ENCODE measurements around the gene OCEL1. TPM values are rescaled to one million over a fixed set of nuclear protein-coding genes. Genes with fewer than 3 reads are reported as not detected.

OCEL1 gene
- total RNA-seq, 4 donors from 2014 or later, result 2.6 to 7.9 (median 4.0) TPM

- intact Hi-C loops (cut with DNase I; ENCODE audit: low total_unique reads), result loop anchor here (10.0 kb wide), 1 partner anchor 78 kb away; the partner anchor contains the start of gene ANKLE1
- H3K4me3 ChIP-seq (ENCODE audit: low read depth, poor library complexity, severe bottlenecking), result no peak overlapping the region
- 92 to 93% methylated on average over 23 to 25 of the region's 25 CpGs for WGBS, 2 donors
- TF ChIP-seq POLR2A (IDR thresholded peaks at IDR 0.05) (no peak), CTCF (IDR thresholded peaks at IDR 0.05) (no peak)
- DNase-seq (ENCODE audit: low spot score in 2 of 2), result no peak
Observed at GRCh38 chr19:17206736-17207581, 19.1 kb upstream of the OCEL1 start.

- no peak for TF ChIP-seq POLR2A (IDR thresholded peaks at IDR 0.05)
- no peak for TF ChIP-seq CTCF (IDR thresholded peaks at IDR 0.05)
- 73 to 83% methylated on average over 28 of the region's 28 CpGs for WGBS, 2 donors
Observed at GRCh38 chr19:17209126-17210036, 16.6 kb upstream of the OCEL1 start.

DNA sequence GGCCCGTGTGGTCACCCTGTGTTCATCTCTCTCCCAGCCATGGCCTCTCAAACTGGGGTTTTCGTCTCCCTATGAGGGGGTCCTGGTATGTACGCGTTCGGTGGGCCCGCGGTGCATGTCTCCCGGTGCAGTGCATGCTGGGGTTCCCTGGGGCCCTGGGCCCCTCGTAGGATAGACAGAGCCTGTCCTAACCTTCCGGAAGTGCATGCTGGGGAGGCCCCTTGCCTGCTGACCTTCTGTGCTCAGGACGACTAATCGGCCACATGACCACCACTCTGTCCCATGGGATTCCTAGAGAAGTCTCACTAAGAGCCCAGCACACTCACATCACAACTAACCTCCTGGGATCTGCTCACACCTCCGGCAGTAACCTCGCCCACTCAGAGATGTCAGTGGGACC lies 15.7 kb upstream of the OCEL1 start:
- TF ChIP-seq CTCF (IDR thresholded peaks at IDR 0.05) (no peak), POLR2A (IDR thresholded peaks at IDR 0.05) (no peak)
- H3K4me3 ChIP-seq (ENCODE audit: low read depth, poor library complexity, severe bottlenecking), result no peak overlapping the region
- 90 to 96% methylated on average over 14 of the region's 14 CpGs for WGBS, 2 donors
- DNase-seq (ENCODE audit: low spot score in 2 of 2), result no peak
- intact Hi-C loops (cut with DNase I; ENCODE audit: low total_unique reads), result no loop called here

More at GRCh38 chr19:17209126-17210036, 16.6 kb upstream of the OCEL1 start:
- intact Hi-C loops (cut with DNase I; ENCODE audit: low total_unique reads), result loop anchor here (10.0 kb wide), 1 partner anchor 75 kb away; the partner anchor contains the start of gene ANKLE1
- no peak overlapping the region for H3K4me3 ChIP-seq (ENCODE audit: low read depth, poor library complexity, severe bottlenecking)
- no peak for DNase-seq (ENCODE audit: low spot score in 2 of 2)

GRCh38 chr19:17211547-17212446 lies 14.2 kb upstream of the OCEL1 start:
- DNase-seq (ENCODE audit: low spot score in 2 of 2), result no peak
- no peak overlapping the region for H3K4me3 ChIP-seq (ENCODE audit: low read depth, poor library complexity, severe bottlenecking)
- 93 to 96% methylated on average over 38 to 43 of the region's 58 CpGs for WGBS, 2 donors
- TF ChIP-seq POLR2A (IDR thresholded peaks at IDR 0.05) (no peak), CTCF (IDR thresholded peaks at IDR 0.05) (no peak)
- intact Hi-C loops (cut with DNase I; ENCODE audit: low total_unique reads), result no loop called here

DNA sequence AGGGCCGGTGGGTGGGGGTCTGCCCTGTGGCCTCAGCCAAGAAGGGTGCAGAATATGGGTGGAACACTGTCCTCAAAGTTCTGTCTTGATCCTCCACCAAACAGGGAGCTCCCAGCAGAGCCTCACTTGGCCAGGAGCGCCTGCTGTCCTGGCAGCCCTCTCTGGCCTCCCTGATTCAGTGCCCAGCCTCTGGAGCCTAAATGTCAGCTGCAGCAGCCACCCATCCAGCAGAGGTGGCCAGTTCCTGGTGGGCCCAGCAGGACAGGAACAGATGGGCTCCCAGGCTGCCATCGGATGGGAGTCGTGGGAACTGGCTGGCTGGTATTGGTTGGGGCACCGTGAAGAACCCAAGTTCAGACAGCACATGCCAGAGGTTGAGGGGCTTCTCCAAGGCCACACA lies 12.7 kb upstream of the OCEL1 start:
- 63 to 91% methylated on average over 5 of the region's 5 CpGs for WGBS, 2 donors
- intact Hi-C loops (cut with DNase I; ENCODE audit: low total_unique reads), result no loop called here

More for the DNA sequence above, 12.7 kb upstream of the OCEL1 start:
- TF ChIP-seq CTCF (IDR thresholded peaks at IDR 0.05) (no peak), POLR2A (IDR thresholded peaks at IDR 0.05) (no peak)
- no peak overlapping the region for H3K4me3 ChIP-seq (ENCODE audit: low read depth, poor library complexity, severe bottlenecking)
- DNase-seq (ENCODE audit: low spot score in 2 of 2), result no peak

All from lower leg skin (tissue), 4 donors.